Cardiac septum (tissue), 1 donor: ENCODE measurements around the gene PLCH1. TPM values are rescaled to one million over a fixed set of nuclear protein-coding genes. Genes with fewer than 3 reads are reported as not detected.

Experiments
- DNase-seq: peaks from one replicate; pipeline ENCODE4 v3.0.0-alpha.2; 2020; ENCODE audit warnings: low spot score
- intact Hi-C: fragments of 100-400 bp; cut with DNase I; formaldehyde crosslinking; loops from one replicate; pipeline ENCODE4 v1.14.0; 2022
- total RNA-seq: library from RNA; stranded (reverse); fragmentation: NEBNext Ultra II Directional; extraction: Animal tissue kit (Norgen Biotek cat#: 25700); gene quantifications from one replicate; pipeline ENCODE4 v1.2.1, GENCODE V29; 2021
- donor health status: DM: no; HTN: no; CAD: no.

PLCH1 gene
- total RNA-seq, 1 donor from 2014 or later, result 0.16 TPM

DNA sequence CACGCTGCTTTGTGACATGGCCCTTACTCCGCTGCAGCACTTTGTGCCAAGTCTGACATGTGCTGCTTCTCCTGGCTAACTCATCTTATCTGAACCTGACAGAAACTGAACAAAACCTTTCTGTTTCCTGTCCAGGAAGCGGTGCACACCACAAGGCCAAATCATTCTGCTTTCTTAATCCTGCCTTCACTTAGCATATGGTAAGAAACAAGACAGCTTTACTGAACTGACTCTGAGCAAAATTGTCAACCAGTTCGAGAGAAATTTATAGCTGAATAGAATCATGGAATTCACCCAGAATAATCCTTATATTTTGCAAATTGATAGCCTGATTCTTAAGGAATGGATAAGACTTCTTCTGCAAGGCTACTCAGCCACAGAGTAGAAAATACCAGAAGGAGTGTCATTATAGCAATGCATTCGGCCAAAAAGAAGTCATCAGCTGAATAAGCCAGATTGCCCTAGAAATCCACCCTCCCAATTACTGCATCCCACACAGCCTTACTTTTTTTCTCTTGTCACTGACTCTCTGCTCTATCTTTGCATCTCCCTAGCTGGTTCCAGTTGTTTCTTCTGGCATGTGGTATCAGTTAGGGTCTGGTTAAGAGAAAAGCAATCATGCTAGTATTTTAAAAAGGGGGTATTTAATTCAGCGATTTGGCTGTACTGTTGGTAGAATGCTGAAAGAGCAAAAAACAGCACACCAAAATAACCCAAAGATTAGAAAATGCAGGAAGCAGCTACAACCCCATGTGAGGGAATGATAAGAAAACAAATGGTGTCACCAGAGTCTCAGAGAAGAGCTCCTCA is 409.8 kb downstream of the PLCH1 start:
- intact Hi-C loops, result no loop called here
- no peak for DNase-seq

- no peak for DNase-seq
- intact Hi-C loops, result no loop called here
These were observed 410.5 kb downstream of the PLCH1 start for GRCh38 chr3:155334215-155334913.

DNA sequence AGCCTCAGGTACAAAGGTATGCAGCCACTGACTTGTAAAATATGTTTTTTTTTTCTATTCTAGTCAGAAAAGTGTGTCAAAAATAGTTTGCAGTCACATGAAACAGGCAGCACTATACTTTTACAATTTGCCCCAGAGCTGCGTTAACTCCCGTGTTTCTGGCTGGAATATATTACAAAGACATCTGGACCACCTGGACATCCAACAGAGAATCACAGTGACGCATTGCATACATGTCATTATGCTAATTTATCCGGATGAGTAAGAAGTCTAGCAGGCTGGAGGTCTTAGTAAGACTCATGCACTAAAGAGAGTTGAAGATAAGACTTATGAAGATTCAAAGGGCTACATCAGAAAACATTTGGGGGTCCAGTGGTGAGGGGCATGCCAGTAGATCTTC is 412.2 kb downstream of the PLCH1 start:
- intact Hi-C loops, result no loop called here
- DNase-seq, result no peak

DNA sequence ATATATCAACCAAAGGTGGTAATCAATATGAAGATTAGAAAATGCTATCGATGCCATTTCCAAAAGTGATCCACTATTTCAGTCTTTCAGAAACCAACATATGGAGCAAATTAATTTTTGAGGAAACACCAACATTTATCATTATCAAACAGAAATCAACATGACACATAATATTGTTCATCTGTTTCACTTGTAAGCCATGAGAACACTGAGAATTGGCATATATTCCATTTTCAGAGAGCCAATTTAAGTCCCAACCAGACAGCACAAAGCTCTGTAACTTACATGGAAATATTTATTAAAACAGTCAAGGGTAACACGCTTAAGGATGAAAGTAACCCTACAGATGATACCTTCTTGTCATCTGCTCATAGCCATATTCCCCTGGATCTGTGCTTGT is 413.8 kb downstream of the PLCH1 start:
- DNase-seq, result no peak
- intact Hi-C loops, result no loop called here

- DNase-seq, result no peak
- intact Hi-C loops, result no loop called here
These were observed 414.5 kb downstream of the PLCH1 start for GRCh38 chr3:155330370-155330769.

DNA sequence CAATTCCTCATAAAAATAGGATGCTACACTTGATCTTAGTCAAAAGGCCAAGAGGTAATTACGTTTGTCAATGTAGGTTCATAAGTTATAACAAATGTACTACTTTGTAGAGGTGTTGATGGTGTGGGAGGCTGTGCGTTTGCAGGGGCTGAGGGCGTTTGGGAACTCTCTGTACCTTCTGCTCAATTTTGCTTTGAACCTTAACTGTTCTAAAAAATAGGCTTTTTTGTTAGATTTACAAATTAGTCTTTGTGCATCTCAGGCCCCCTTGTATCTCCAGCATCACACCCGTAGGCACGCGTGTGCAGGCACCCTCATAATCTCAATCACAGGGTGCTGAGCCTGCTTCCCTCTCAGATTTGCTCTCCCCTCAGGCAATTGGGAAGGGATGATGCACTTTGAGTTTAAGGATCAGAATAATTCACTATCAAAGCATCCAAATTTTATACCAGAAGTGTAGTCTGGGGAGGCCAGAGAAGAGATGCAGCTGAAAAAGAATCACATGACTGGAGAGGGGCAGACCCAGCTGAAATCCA is 415.3 kb downstream of the PLCH1 start:
- intact Hi-C loops, result no loop called here

DNA sequence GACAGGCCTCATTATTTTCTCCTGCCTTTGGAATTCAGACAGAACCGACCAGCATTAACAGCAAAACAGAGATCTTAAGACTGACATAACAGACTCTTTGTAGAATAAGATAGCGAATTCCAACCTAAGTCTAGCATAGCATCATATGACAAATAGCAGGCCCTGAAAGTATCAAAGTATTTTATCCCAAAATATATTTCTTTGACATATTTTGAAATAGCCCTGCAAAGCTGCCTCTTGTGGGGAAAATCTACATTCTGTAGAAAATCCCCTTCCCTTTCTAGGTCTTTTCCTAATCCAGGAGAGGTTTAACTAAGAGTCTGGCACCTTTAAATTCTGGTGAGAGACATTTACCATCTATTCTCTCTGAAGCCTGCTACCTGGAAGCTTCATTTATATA is 417.0 kb downstream of the PLCH1 start:
- DNase-seq, result no peak
- intact Hi-C loops, result no loop called here

More for the DNA sequence above, 415.3 kb downstream of the PLCH1 start:
- no peak for DNase-seq

DNA sequence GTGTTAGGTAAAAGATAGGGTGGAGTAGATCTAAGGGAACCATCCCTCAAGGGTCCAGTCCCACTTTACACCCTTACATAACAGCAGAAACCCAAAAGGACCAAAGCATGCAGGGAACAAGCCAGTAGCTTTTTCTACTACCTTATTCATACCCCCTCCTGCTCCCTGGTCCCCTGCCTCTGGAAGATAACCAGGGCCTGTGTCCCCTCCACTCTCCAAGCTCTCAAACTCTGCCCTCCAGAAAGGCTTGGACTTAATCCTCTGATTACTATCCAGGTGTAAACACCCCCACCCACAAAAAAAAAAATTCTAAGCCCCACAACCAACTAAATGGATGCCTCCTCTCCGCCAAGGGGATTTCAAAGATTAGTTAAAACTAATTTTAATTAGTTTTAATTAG is 417.4 kb downstream of the PLCH1 start:
- intact Hi-C loops, result no loop called here
- no peak for DNase-seq

- DNase-seq, result no peak
- intact Hi-C loops, result no loop called here
These were observed 418.0 kb downstream of the PLCH1 start for GRCh38 chr3:155326901-155327300.

DNA sequence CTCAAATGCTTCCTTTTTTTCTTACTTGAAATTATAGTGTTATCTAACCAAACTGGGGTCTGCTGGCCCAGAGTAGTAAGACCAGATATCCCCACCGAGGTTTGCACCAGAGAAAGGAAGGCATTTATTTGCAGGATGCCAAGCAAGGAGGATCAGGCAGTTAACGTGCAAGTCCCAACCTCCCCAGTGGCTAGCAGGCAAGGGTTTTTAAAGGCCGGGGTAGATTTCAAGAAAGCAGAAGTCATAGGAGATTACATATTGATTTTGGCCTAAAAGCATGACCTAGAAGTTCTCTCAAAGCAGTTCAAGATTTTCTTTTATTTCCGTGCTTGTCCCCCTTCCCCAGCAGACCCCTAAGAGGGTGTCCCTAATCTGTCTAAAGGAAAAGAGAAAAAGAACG is 418.6 kb downstream of the PLCH1 start:
- DNase-seq, result no peak
- intact Hi-C loops, result no loop called here

Other genes with a start within 250 kb of the PLCH1 start
- gene C3orf33, start 61.2 kb upstream of the PLCH1 start, total RNA-seq, result 7.2 TPM
- gene SLC33A1, start 109.4 kb upstream of the PLCH1 start, total RNA-seq, result 29.9 TPM
- 27.7 TPM for gene GMPS, start 125.6 kb upstream of the PLCH1 start, total RNA-seq